Mesodermal cell (in vitro differentiated cells): ENCODE results near the gene RAB27B. TPM values are rescaled to one million over a fixed set of nuclear protein-coding genes. Genes with fewer than 3 reads are reported as not detected.

Source experiments
- H3K27ac ChIP-seq: 2 replicates; pipeline ENCODE4 v1.7.0; 2013; ENCODE audit warnings: mild to moderate bottlenecking, low read depth, low read length, moderate library complexity; ENCODE audit not compliant: severe bottlenecking
- H3K36me3 ChIP-seq: 2 replicates; pipeline ENCODE4 v1.7.1; 2013; ENCODE audit warnings: mild to moderate bottlenecking, low read length, moderate library complexity; ENCODE audit not compliant: control insufficient read depth, insufficient read depth
- H3K4me1 ChIP-seq: one replicate; pipeline ENCODE4 v1.7.1; 2013; ENCODE audit warnings: mild to moderate bottlenecking, low read length; ENCODE audit not compliant: insufficient read depth, control insufficient read depth, poor library complexity, severe bottlenecking
- H3K4me3 ChIP-seq: 2 replicates; pipeline ENCODE4 v1.7.0; 2013; ENCODE audit warnings: low read length, control low read depth, mild to moderate bottlenecking; ENCODE audit not compliant: insufficient read depth, poor library complexity, severe bottlenecking; ENCODE audit errors: extremely low read depth
- H3K9me3 ChIP-seq: 2 replicates; pipeline ENCODE4 v1.7.1; 2013; ENCODE audit warnings: mild to moderate bottlenecking, low read length, moderate library complexity; ENCODE audit not compliant: control insufficient read depth
- WGBS, 2 experiments: methylation state at CpG; one replicate each; pipeline ENCODE4 v1.1.5; 2013; ENCODE audit warnings: missing lambda C conversion rate in 2 of 2; ENCODE audit not compliant: insufficient coverage in 2 of 2; 5-methylcytosine and 5-hydroxymethylcytosine counted together
- polyA plus RNA-seq, 2 experiments: library from polyadenylated mRNA; stranded (reverse); fragments of 50-300 nt; gene quantifications; one replicate each; pipeline ENCODE4 v1.2.3, GENCODE V29; 2013

RAB27B gene, protein sequence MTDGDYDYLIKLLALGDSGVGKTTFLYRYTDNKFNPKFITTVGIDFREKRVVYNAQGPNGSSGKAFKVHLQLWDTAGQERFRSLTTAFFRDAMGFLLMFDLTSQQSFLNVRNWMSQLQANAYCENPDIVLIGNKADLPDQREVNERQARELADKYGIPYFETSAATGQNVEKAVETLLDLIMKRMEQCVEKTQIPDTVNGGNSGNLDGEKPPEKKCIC
- 3.3 TPM for polyA plus RNA-seq (2013, experiment 1 of 2)
- polyA plus RNA-seq (2013, experiment 2 of 2): 3.0 TPM

GRCh38 chr18:54828281-54828881, at the start of gene RAB27B:
Gene RAB27B (plus strand): TSS chr18:54828477. CDS start chr18:54877586, 49,109 bp downstream.
- Histone ChIP-seq H3K36me3 (no peaks in the 10 kb centered on the region), H3K27ac (peak within 1 kb of the TSS; percentile 57), H3K4me3 (peak within 1 kb of the TSS; percentile 50), H3K9me3 (no peaks in the 10 kb centered on the region), H3K4me1 (peaks cover 4% of the 10 kb centered on the region)
- WGBS, 2 experiments: 0 to 1% methylated on average over 17 to 28 of the region's 35 CpGs

- no peaks in the 10 kb centered on the region for H3K36me3 ChIP-seq
Observed at GRCh38 chr18:54780285-54780861, 47.9 kb upstream of the RAB27B start.

DNA sequence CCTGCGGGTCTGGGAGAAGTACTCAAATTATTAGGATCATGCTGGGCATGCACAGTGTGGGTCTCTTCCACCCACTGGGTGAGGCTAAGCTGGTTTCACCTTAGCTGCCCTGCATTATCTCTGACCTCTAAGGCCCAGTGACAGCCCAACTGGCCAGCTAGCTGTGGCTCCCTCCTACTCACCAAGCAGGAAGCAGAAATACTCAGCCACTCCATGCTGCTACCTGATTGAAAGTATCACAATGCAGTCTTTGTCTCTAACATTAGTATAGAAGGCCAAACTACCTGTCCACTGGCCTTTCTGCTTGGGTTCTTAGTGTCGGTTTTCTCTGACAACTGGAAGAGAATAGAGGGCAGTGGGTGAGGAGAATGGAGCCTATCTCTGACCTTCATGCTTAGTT, 47.3 kb upstream of the RAB27B start:
- H3K27ac ChIP-seq: no peak overlapping the region
- WGBS, 2 experiments: 100% methylated on average over 1 of the region's 2 CpGs
- peaks cover 17% of the 10 kb centered on the region for H3K4me1 ChIP-seq

More at GRCh38 chr18:54780285-54780861, 47.9 kb upstream of the RAB27B start:
- no peak overlapping the region for H3K4me3 ChIP-seq
- no peaks in the 10 kb centered on the region for H3K9me3 ChIP-seq
- WGBS, 2 experiments: 89% methylated on average over 5 to 8 of the region's 11 CpGs
- peaks cover 22% of the 10 kb centered on the region for H3K4me1 ChIP-seq
- H3K27ac ChIP-seq: no peak overlapping the region

DNA sequence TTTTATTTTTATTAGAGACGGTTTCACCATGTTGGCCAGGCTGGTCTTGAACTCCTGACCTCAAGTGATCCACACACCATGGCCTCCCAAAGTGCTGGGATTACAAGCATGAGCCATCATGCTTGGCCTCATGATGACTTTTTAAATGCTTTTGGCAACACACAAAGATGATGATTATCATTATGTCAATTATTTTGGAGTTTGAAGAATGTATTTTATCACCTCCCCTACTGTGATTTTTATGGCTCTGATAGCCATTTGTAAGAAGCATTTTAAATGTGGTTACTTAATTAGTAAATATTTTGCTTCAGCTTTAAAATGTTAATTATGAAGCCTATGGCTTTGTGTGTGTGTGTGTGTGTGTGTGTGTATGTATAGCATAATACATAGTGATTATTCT, 45.1 kb upstream of the RAB27B start:
- no peak overlapping the region for H3K27ac ChIP-seq
- H3K4me3 ChIP-seq: no peak overlapping the region
- no peaks in the 10 kb centered on the region for H3K9me3 ChIP-seq
- WGBS, 2 experiments: 100% methylated on average over 1 of the region's 1 CpG
- no peaks in the 10 kb centered on the region for H3K36me3 ChIP-seq
- H3K4me1 ChIP-seq: no peaks in the 10 kb centered on the region

More for the DNA sequence above, 47.3 kb upstream of the RAB27B start:
- Histone ChIP-seq H3K36me3 (no peaks in the 10 kb centered on the region), H3K4me3 (no peak overlapping the region), H3K9me3 (no peaks in the 10 kb centered on the region)

DNA sequence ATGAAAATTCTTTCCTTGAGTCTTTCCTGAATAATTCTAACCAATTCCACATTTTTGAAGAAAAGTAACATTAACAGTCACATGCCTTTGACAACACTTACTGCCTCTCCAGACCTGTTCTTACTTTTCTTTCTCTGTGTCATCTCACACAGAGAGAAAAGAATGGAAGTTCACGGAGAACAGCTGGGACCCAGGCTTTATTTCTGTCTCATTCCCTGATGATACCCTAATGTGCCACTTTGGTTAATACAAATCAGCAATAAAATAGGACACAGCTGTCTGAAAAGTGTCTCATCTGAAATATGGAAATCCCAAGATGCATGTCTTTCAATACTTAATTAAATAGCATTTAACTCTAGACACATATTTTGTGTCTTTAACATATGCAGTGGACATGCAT, 42.1 kb upstream of the RAB27B start:
- Histone ChIP-seq H3K4me1 (no peaks in the 10 kb centered on the region), H3K9me3 (no peaks in the 10 kb centered on the region), H3K4me3 (no peak overlapping the region), H3K27ac (no peak overlapping the region), H3K36me3 (no peaks in the 10 kb centered on the region)
- WGBS, 2 experiments: no CpG with 5 or more reads among the region's 1 CpG

DNA sequence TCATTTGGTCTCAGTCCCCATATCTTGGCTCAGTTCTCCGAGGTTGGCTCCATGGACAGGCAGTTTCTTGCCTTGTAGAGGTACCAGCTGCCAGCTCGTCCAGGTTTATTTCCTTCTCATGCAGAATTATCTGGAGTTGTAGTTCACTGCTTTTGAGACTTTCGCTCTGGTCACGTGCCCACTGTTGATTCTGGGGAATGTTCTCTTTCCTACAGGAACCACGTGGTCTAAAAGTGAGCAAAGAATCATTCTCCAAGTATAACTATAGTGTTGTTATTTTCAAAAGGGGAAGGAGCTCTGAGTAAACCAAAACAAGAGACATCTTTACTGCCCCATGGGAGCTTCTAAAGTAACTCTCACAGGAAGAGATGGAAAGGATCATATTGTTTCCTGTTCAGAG, 41.2 kb upstream of the RAB27B start:
- no peaks in the 10 kb centered on the region for H3K4me1 ChIP-seq
- H3K27ac ChIP-seq: no peak overlapping the region
- WGBS, 2 experiments: 89 to 94% methylated on average over 2 to 4 of the region's 5 CpGs
- H3K9me3 ChIP-seq: no peaks in the 10 kb centered on the region
- H3K4me3 ChIP-seq: no peak overlapping the region
- no peaks in the 10 kb centered on the region for H3K36me3 ChIP-seq

DNA sequence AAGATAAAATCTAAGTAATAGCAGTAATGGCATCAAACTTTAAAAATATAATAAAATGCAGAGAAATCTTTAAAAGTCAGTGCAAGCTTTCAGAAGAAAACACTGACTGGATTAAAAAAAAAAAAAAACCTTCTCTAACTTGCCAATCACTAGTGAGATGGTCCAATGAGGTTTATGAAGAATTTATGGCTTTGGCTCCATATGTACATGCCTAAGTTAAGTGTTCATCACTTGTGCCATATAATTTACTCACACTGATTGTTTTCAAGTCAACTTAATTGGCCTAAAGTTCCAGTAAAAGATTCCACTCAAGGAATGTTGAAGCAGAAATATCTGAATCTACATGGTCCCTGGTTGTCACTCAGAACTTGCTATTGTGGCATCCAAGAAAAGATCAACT, 40.7 kb upstream of the RAB27B start:
- Histone ChIP-seq H3K27ac (no peak overlapping the region), H3K36me3 (no peaks in the 10 kb centered on the region), H3K4me1 (no peaks in the 10 kb centered on the region), H3K4me3 (no peak overlapping the region), H3K9me3 (no peaks in the 10 kb centered on the region)

DNA sequence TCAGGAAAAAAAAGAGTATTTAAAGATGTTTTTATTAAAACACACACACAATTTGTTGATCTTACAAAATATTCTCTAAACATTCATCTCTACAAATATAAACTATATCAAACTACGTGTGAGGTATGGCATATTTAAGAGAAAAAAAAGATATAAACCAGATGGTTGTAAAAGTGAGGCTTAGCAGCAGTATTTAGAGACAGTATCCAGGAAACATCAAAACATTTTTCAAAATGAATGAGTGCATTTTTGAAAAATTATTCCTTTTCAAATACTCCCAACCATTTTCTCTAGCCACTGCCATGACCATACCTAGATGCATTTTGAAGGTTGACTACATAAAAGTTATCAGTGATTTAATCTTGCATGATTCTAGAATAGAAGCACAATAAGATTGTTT, 38.2 kb upstream of the RAB27B start:
- H3K9me3 ChIP-seq: no peaks in the 10 kb centered on the region
- H3K27ac ChIP-seq: no peak overlapping the region
- WGBS, 2 experiments: no CpG with 5 or more reads among the region's 1 CpG
- no peak overlapping the region for H3K4me3 ChIP-seq
- H3K36me3 ChIP-seq: no peaks in the 10 kb centered on the region
- H3K4me1 ChIP-seq: peaks cover 6% of the 10 kb centered on the region

- no peaks in the 10 kb centered on the region for H3K36me3 ChIP-seq
- no peaks in the 10 kb centered on the region for H3K9me3 ChIP-seq
- WGBS, 2 experiments: 92 to 95% methylated on average over 11 of the region's 12 CpGs
- H3K4me1 ChIP-seq: peaks cover 6% of the 10 kb centered on the region
- no peak overlapping the region for H3K27ac ChIP-seq
- H3K4me3 ChIP-seq: no peak overlapping the region
Observed at GRCh38 chr18:54791657-54792056, 36.6 kb upstream of the RAB27B start.

GRCh38 chr18:54792079-54792478, 36.2 kb upstream of the RAB27B start:
- Histone ChIP-seq H3K36me3 (no peaks in the 10 kb centered on the region), H3K4me3 (no peak overlapping the region), H3K27ac (no peak overlapping the region), H3K9me3 (no peaks in the 10 kb centered on the region), H3K4me1 (peaks cover 6% of the 10 kb centered on the region)
- WGBS, 2 experiments: 86 to 93% methylated on average over 7 of the region's 9 CpGs

DNA sequence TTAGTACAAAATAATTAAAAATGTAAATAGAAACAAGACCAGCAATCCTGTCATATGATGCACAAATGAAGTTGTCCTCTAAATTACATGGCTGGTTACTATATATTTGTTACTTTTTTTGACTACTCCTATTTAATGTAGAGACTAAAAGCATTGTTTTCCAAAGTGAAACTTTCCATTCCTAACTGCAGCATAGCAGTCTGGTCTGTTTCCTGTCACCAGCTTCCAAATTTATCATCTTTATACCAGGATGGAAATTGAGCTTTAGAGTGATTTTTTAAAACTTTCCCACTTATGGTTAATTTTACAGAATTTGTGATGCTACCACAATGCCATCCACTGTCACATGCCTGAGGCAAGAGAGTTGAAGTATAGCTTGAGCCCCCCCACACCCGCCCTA, 33.5 kb upstream of the RAB27B start:
- no CpG with 5 or more reads among the region's 1 CpG for WGBS, 2 experiments
- Histone ChIP-seq H3K27ac (peak overlapping the region; percentile 50), H3K9me3 (no peaks in the 10 kb centered on the region), H3K4me3 (no peak overlapping the region), H3K4me1 (peaks cover 6% of the 10 kb centered on the region), H3K36me3 (no peaks in the 10 kb centered on the region)
